ENCODE measurements around the gene ZNF575.

- TF ChIP-seq CTCF (IDR thresholded peaks at IDR 0.05) = no peak
- TF ChIP-seq POLR2A (IDR thresholded peaks at IDR 0.05) = no peak
These were observed 27.0 kb upstream of the ZNF575 start for GRCh38 chr19:43505941-43506340.

All from uterus (tissue), 2 donors.